PFSK-1 (cell line): Measurements from ENCODE around the gene UBE2O.

Source experiments
- POLR2AphosphoS5 ChIP-seq: IDR thresholded peaks from 2 replicates; pipeline ENCODE4 v1.6.1; 2012; ENCODE audit warnings: low read depth, mild to moderate bottlenecking, control low read depth, low read length, moderate library complexity
- TF ChIP-seq, protein P1 (sequence below), 2 experiments: IDR thresholded peaks; 2 replicates each; pipeline versions ENCODE4 v1.6.1 to v1.8.0; 2011 to 2012; ENCODE audit warnings: low read depth in 2 of 2, low read length in 2 of 2, control low read depth in 1 of 2, inconsistent platforms in 1 of 2, mild to moderate bottlenecking in 1 of 2, moderate library complexity in 1 of 2; ENCODE audit not compliant: insufficient read depth in 1 of 2

DNA sequence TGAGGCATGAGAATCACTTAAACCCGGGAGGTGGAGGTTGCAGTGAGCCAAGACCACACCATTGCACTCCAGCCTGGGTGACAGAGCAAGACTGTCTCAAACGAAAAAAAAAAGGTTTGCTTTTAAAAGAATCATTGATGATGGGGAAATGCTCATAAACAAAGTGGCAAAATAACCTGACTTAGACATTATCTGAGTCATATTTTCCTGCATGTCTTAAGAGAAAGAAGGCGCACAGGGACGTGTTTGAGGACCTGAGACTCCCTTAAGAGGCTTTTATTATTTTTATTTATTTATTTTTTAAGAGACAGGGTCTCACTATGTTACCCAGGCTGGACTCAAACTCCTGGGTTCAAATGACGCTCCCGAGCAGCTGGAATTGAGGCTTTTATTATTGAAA is 93.6 kb downstream of the UBE2O start:
- TF ChIP-seq, protein P1, sequence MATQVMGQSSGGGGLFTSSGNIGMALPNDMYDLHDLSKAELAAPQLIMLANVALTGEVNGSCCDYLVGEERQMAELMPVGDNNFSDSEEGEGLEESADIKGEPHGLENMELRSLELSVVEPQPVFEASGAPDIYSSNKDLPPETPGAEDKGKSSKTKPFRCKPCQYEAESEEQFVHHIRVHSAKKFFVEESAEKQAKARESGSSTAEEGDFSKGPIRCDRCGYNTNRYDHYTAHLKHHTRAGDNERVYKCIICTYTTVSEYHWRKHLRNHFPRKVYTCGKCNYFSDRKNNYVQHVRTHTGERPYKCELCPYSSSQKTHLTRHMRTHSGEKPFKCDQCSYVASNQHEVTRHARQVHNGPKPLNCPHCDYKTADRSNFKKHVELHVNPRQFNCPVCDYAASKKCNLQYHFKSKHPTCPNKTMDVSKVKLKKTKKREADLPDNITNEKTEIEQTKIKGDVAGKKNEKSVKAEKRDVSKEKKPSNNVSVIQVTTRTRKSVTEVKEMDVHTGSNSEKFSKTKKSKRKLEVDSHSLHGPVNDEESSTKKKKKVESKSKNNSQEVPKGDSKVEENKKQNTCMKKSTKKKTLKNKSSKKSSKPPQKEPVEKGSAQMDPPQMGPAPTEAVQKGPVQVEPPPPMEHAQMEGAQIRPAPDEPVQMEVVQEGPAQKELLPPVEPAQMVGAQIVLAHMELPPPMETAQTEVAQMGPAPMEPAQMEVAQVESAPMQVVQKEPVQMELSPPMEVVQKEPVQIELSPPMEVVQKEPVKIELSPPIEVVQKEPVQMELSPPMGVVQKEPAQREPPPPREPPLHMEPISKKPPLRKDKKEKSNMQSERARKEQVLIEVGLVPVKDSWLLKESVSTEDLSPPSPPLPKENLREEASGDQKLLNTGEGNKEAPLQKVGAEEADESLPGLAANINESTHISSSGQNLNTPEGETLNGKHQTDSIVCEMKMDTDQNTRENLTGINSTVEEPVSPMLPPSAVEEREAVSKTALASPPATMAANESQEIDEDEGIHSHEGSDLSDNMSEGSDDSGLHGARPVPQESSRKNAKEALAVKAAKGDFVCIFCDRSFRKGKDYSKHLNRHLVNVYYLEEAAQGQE (IDR thresholded peaks at IDR 0.05; ENCODE audit: insufficient read depth in 1 of 2, low read depth in 2 of 2, low read length in 2 of 2): no peak
- no peak for TF ChIP-seq POLR2AphosphoS5
